Activated CD4-positive, alpha-beta T cell treated with anti-CD3 and anti-CD28 coated beads for 4 hours (primary cell): ENCODE results near the gene VHLL.
A peak's percentile ranks its signal among the peaks of the same experiment; 100 is the strongest.

Experiments
- DNase-seq, 2 donors: peaks; one replicate each; pipeline ENCODE4 v3.0.0-alpha.2; 2020

VHLL gene

DNA sequence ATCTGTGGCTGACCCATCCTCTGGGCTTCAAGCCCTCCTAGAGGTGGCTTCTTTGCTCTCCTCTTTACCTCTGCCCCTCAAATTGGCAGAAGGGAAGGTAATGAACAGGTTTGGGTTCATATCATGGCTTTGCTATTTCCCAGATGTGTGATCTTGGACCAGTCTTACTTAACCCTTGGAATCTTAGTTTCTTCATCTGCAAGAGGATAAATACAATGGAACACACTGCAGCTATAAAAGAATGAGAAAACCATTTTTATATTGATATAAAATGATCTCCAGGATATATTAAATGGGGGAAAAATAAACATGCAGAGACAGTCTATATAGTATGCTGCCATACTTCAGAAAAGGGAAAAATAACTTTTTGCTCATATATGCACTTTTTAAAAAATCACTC lies 9.2 kb downstream of the VHLL start:
- DNase-seq = no peak

DNA sequence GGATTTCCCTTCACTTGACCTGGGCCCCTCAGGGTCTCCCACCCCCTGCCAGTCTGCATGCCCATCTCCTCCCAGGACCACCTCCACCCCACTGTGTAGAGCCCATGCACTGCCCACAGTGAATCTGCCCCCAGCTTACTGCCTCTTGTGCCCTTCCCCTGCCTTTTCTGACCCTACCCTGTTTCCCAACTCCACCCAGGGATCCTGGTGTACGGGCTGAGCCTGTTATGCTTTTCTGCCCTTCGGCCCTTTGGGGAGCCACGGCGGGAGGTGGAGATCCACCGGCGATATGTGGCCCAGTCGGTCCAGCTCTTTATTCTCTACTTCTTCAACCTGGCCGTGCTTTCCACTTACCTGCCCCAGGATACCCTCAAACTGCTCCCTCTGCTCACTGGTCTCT lies 13.0 kb downstream of the VHLL start:
- no peak for DNase-seq

GRCh38 chr1:156285437-156285836 lies 13.7 kb downstream of the VHLL start:
- DNase-seq = no peak

DNA sequence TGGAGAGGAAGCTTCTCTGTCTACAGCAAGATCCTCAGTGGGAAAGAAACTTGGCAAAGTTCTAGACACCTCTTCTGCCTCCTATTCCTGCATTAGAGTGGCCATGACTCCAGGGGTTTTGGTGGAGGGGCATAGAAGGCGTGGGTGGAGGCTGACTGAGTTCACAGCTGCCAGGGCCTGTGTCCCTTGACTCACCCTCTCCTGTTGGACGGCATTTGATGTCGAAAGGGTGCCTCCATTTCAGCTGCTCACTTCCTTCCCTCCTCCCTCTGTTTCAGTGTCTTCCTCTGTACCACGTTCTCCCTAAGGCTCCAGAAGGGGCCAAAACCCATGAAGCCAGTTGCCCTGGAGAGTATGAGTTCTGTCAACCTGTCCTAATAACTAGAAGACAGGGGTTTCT lies 14.3 kb downstream of the VHLL start:
- DNase-seq = no peak

DNA sequence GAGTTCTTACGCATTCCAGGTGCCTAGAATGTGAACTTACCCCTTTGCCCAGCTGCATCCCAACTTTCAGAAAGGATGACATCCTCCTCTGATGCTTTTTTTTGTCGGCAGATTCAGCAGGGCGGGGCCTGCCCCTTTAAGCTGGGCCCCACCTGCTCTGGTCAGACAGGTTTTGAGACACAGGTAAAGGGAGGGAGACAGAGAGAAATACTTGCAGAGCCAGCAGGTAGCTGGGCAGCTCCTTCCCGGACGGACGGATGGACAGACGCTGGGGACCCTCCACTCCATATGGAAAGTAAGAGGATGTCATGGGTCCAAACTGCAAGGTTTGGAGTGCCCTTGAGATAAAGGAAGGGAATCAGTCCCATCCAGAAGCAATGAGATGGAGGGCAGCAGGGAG lies 15.0 kb downstream of the VHLL start, which contains the start of gene TMEM79:
TSS of gene TMEM79 (plus strand) at position 214 of the 400 bp plus-strand sequence. CDS start 902 bp downstream, outside the sequence.
- no peak for DNase-seq

DNA sequence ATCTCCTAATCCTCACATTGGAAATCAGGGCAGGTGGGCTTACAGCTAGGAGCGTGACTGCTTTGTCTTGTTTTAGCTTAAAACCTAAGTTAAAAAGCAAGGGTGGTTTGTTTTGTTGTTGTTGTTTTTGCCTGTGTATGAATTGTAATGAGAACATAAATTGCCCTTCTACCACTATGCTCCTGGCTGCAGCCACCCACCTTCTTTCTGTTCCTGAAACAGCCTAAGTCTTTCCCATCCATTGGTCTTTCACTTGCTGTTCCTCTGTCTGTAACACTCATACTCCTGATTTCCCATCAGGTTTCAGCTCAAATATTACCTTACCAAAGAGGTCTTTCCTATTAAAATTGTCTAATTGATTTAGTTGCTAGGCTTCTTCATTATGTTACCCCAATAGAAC lies 15.6 kb downstream of the VHLL start:
- DNase-seq = no peak

DNA sequence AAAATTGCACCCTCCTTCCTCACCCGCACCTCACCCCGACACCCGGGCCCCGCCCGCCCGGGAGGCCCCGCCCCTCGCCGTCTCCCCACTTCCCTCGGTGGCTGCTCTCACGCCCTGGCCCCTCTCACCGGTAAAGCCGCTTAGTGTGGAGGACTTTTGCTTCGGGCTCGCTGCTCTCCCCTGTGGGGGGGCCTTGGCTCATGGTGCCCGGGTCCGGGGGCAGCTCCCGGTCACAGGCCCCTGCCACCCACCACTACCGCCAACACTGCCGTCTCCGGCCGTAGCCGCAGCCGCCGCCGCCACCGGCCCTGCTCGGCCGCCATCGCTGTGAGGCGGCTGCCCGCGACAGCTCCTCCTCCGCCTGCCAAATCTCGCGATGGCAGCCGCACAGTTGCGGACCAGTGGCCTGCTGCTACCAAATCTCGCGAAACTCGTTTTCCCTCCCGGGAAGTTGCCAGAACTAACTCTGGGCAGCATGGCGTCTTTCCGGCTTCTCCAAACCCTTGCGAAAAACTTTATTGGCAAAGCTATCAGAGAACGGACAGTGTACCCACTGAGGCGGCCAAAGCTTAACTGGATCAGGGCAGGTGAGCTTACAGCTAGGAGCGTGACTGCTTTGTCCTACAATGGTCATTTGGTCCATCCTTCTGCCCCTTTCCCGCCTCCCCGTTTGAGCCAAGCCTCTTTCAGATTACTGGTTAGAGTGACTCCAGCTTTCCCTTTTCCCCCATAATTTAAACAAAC lies 16.5 kb downstream of the VHLL start, which contains the start of gene SMG5:
TSS of gene SMG5 (minus strand) at position 347 of the 744 bp plus-strand sequence. CDS start at position 202, 145 bp downstream.
- peak; percentile 95 for DNase-seq

GRCh38 chr1:156281693-156282478 lies 17.2 kb downstream of the VHLL start:
- peak; percentile 18 to 26 for DNase-seq

DNA sequence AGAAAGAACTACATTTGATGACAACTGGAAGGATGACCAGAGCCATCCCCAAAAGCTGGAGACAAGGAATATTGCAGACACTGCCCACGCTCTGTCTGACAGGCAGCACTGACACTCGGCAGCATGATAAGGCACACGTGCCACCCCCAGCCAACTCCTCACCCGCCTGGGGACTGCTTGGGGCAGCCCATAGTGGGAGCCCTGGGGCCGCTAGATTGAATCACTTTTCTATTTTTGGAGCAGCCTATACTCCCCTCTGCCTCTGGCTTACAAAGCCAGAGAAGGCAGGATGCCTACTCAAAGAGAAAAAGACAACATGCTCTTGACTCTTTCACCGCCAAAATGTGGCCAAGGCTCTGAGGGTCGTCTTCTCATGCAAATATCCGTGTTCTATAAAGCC lies 17.8 kb downstream of the VHLL start:
- DNase-seq = peak; percentile 15 to 30

- DNase-seq = no peak
Measured at GRCh38 chr1:156279837-156280236, 19.3 kb downstream of the VHLL start.

- DNase-seq = no peak
Measured at GRCh38 chr1:156276966-156277381, 22.1 kb downstream of the VHLL start.

- no peak for DNase-seq
Measured at GRCh38 chr1:156276532-156276931, 22.6 kb downstream of the VHLL start.

DNA sequence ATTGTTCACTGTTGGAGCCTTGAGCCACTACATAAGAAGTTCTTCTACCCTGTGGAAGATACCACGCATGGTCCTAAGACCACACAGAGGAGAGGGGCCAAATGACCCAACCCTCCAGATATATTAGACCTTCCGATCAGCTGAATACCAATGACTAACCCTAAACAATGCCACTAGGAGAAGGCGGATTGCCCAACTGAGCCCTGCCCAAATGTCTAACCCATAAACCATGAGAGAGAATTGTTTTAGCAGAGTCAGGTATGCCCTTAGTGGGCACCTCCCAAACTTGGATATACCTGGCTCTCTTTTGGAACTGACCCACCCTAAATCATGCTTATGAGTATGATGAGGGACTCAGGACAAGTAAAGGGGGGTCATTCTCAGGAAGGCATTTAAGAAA lies 28.8 kb downstream of the VHLL start:
- DNase-seq = no peak

DNA sequence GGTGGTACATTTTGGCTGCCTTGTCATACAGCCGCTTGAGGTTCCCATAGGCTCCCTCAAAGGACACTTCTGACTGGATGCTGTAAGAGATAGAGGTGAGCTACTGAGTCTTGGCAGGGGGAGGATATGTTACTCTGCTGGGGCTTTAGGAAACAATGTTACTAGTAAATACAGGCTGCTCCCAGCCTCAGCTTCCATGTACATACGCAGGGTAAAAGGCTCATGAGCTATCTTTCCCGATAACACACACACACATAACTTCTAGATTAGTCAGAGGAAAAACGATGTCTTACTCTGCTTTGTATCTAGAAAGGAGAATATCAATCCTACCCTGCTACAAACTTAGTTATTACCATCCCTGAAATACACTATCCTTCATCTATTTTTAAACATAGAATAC lies 30.8 kb downstream of the VHLL start:
- DNase-seq = no peak

DNA sequence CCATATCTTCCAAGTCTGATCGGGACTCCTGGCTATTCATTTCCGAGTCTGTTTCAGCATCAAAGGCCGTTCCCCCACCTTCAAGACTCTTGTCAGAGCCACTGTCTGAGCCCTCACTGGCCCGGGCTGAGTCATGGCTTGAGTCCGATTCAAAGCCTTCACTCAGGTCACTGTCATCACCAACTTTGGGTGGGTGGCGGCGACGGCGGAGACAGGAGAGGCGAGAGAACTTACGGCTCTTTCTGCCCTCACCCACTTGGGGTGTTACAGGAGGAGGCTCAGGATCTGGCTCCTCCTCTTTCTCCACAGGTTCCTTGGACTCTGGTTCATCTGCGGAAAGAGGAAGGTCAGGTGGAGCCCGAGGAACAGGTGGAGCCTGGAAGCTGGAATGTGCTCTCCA lies 33.1 kb downstream of the VHLL start:
- DNase-seq = no peak

GRCh38 chr1:156263288-156263655 lies 35.8 kb downstream of the VHLL start:
- no peak for DNase-seq

GRCh38 chr1:156262461-156263287 lies 36.4 kb downstream of the VHLL start:
- no peak for DNase-seq

DNA sequence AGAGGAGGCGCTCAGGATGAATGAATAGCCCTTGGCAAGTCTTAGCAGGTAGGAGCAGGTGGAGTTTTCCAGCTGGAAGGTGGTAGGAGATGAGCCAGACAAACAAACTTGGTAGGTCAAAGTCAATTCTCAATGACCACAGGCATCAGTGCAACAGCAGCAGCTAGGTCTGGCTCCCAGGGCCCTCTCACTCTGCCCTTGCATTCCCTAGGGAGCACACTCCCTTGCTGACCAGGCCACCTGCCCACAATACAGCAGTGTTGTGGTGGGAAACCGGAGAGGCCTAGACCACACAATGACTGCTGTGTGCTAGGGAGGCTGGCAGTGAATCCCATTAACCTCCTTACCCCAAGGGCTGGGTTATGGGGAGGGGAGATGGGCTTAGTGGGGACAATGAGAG lies 38.2 kb downstream of the VHLL start:
- no peak for DNase-seq

DNA sequence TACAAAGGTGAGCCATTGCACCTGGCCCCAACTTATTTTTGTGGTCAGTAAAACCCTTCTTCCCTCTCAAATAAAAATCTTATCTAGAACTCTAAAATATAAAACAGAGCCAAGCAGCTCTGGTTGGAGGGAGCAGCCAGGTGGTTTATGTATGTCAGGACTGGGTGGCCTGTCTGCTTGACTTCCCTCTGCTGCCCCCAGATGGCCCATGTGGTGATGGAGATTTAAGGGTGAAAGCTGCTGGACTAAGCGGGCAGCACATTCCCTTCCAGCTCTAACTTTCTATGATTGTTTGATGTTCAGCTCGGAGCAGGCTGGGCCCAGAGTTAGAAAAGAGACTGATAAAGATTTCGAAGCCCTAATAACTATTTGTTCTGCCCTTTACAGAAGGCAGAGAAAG lies 39.3 kb downstream of the VHLL start:
- no peak for DNase-seq

- no peak for DNase-seq
Measured at GRCh38 chr1:156258859-156259258, 40.2 kb downstream of the VHLL start.

GRCh38 chr1:156257711-156258110 lies 41.4 kb downstream of the VHLL start:
- no peak for DNase-seq

- no peak for DNase-seq
Measured at GRCh38 chr1:156253634-156254033, 45.5 kb downstream of the VHLL start.

GRCh38 chr1:156251527-156251926 lies 47.6 kb downstream of the VHLL start:
- no peak for DNase-seq
